Measurements from ENCODE around the gene GOLGA6L6.
"Not testable (repeated sequence)": the region's sequence is repeated elsewhere in the genome, so short reads cannot be mapped to it uniquely, and the experiment has no call there.

The GOLGA6L6 gene

GRCh38 chr15:20541700-20542099, at the start of gene GOLGA6L6:
GOLGA6L6 (minus strand) TSS chr15:20541800; CDS start chr15:20541709, 91 bp downstream.
- DNase-seq; H3K4me3 ChIP-seq (ENCODE audit: low read depth, low read length); H3K27ac ChIP-seq; H3K36me3 ChIP-seq; H3K27me3 ChIP-seq (ENCODE audit: insufficient read depth, low read depth, severe bottlenecking); H3K9me3 ChIP-seq (ENCODE audit: severe bottlenecking): not testable (repeated sequence)

GRCh38 chr15:20590069-20590468, 48.5 kb upstream of the GOLGA6L6 start:
- not testable (repeated sequence) for H3K36me3 ChIP-seq; H3K27ac ChIP-seq; H3K27me3 ChIP-seq (ENCODE audit: insufficient read depth, low read depth, severe bottlenecking); H3K9me3 ChIP-seq (ENCODE audit: severe bottlenecking); DNase-seq; H3K4me3 ChIP-seq (ENCODE audit: low read depth, low read length)

- H3K4me3 ChIP-seq (ENCODE audit: low read depth, low read length); H3K9me3 ChIP-seq (ENCODE audit: severe bottlenecking); DNase-seq; H3K27ac ChIP-seq; H3K36me3 ChIP-seq; H3K27me3 ChIP-seq (ENCODE audit: insufficient read depth, low read depth, severe bottlenecking): not testable (repeated sequence)
Measured at GRCh38 chr15:20586821-20587220, 45.2 kb upstream of the GOLGA6L6 start.

GRCh38 chr15:20582726-20583115, 41.1 kb upstream of the GOLGA6L6 start:
- DNase-seq; H3K4me3 ChIP-seq (ENCODE audit: low read depth, low read length); H3K36me3 ChIP-seq; H3K27ac ChIP-seq; H3K9me3 ChIP-seq (ENCODE audit: severe bottlenecking); H3K27me3 ChIP-seq (ENCODE audit: insufficient read depth, low read depth, severe bottlenecking): not testable (repeated sequence)

GRCh38 chr15:20582109-20582725, 40.6 kb upstream of the GOLGA6L6 start:
- H3K27me3 ChIP-seq (ENCODE audit: insufficient read depth, low read depth, severe bottlenecking); H3K27ac ChIP-seq; DNase-seq; H3K9me3 ChIP-seq (ENCODE audit: severe bottlenecking); H3K36me3 ChIP-seq; H3K4me3 ChIP-seq (ENCODE audit: low read depth, low read length): not testable (repeated sequence)

- not testable (repeated sequence) for H3K27ac ChIP-seq; H3K36me3 ChIP-seq; DNase-seq; H3K27me3 ChIP-seq (ENCODE audit: insufficient read depth, low read depth, severe bottlenecking); H3K4me3 ChIP-seq (ENCODE audit: low read depth, low read length); H3K9me3 ChIP-seq (ENCODE audit: severe bottlenecking)
Measured at GRCh38 chr15:20581261-20582108, 39.9 kb upstream of the GOLGA6L6 start.

GRCh38 chr15:20579662-20580061, 38.1 kb upstream of the GOLGA6L6 start:
- DNase-seq, result not testable (repeated sequence)

GRCh38 chr15:20551289-20551688, 9.7 kb upstream of the GOLGA6L6 start:
- H3K9me3 ChIP-seq (ENCODE audit: severe bottlenecking); H3K4me3 ChIP-seq (ENCODE audit: low read depth, low read length); H3K27ac ChIP-seq; H3K27me3 ChIP-seq (ENCODE audit: insufficient read depth, low read depth, severe bottlenecking); H3K36me3 ChIP-seq; DNase-seq: not testable (repeated sequence)

More at GRCh38 chr15:20579662-20580061, 38.1 kb upstream of the GOLGA6L6 start:
- not testable (repeated sequence) for H3K4me3 ChIP-seq (ENCODE audit: low read depth, low read length); H3K9me3 ChIP-seq (ENCODE audit: severe bottlenecking); H3K36me3 ChIP-seq; H3K27ac ChIP-seq; H3K27me3 ChIP-seq (ENCODE audit: insufficient read depth, low read depth, severe bottlenecking)

GRCh38 chr15:20505926-20506658, 35.5 kb downstream of the GOLGA6L6 start:
- not testable (repeated sequence) for H3K27ac ChIP-seq; DNase-seq; H3K36me3 ChIP-seq; H3K4me3 ChIP-seq (ENCODE audit: low read depth, low read length); H3K27me3 ChIP-seq (ENCODE audit: insufficient read depth, low read depth, severe bottlenecking); H3K9me3 ChIP-seq (ENCODE audit: severe bottlenecking)

GRCh38 chr15:20502839-20503238, 38.8 kb downstream of the GOLGA6L6 start:
- H3K4me3 ChIP-seq (ENCODE audit: low read depth, low read length); H3K27me3 ChIP-seq (ENCODE audit: insufficient read depth, low read depth, severe bottlenecking); H3K36me3 ChIP-seq; H3K9me3 ChIP-seq (ENCODE audit: severe bottlenecking); DNase-seq; H3K27ac ChIP-seq: not testable (repeated sequence)

GRCh38 chr15:20501512-20502222, 39.9 kb downstream of the GOLGA6L6 start:
- H3K36me3 ChIP-seq; DNase-seq; H3K4me3 ChIP-seq (ENCODE audit: low read depth, low read length); H3K9me3 ChIP-seq (ENCODE audit: severe bottlenecking); H3K27me3 ChIP-seq (ENCODE audit: insufficient read depth, low read depth, severe bottlenecking); H3K27ac ChIP-seq: not testable (repeated sequence)

GRCh38 chr15:20497781-20498180, 43.8 kb downstream of the GOLGA6L6 start:
- not testable (repeated sequence) for H3K27ac ChIP-seq; H3K9me3 ChIP-seq (ENCODE audit: severe bottlenecking); H3K36me3 ChIP-seq; DNase-seq; H3K27me3 ChIP-seq (ENCODE audit: insufficient read depth, low read depth, severe bottlenecking); H3K4me3 ChIP-seq (ENCODE audit: low read depth, low read length)

GRCh38 chr15:20493035-20493434, 48.6 kb downstream of the GOLGA6L6 start:
- not testable (repeated sequence) for H3K27me3 ChIP-seq (ENCODE audit: insufficient read depth, low read depth, severe bottlenecking)

GRCh38 chr15:20492598-20492997, 49.0 kb downstream of the GOLGA6L6 start:
- not testable (repeated sequence) for H3K9me3 ChIP-seq (ENCODE audit: severe bottlenecking); DNase-seq; H3K27ac ChIP-seq; H3K4me3 ChIP-seq (ENCODE audit: low read depth, low read length); H3K27me3 ChIP-seq (ENCODE audit: insufficient read depth, low read depth, severe bottlenecking); H3K36me3 ChIP-seq

More at GRCh38 chr15:20493035-20493434, 48.6 kb downstream of the GOLGA6L6 start:
- not testable (repeated sequence) for H3K36me3 ChIP-seq; H3K9me3 ChIP-seq (ENCODE audit: severe bottlenecking); H3K27ac ChIP-seq; DNase-seq; H3K4me3 ChIP-seq (ENCODE audit: low read depth, low read length)
